Measurements from ENCODE around the gene ZNF530.

Gene ZNF530

GRCh38 chr19:57633832-57634131 is 34.1 kb downstream of the ZNF530 start:
- H3K79me2 ChIP-seq (ENCODE audit: control insufficient read depth, low read length): no peaks in the 10 kb centered on the region
- H3K9me3 ChIP-seq (ENCODE audit: control insufficient read depth, insufficient read depth, low read length): peaks cover 22% of the 10 kb centered on the region
- H3K4me2 ChIP-seq (ENCODE audit: low read length): peak overlapping the region; percentile 84
- TF ChIP-seq CTCF (IDR thresholded peaks at IDR 0.05; ENCODE audit: low read depth, low read length, poor library complexity, severe bottlenecking): no peak
- no peak for TF ChIP-seq EZH2phosphoT487 (IDR thresholded peaks at IDR 0.05; ENCODE audit: borderline replicate concordance, low read length)
- H3K9me2 ChIP-seq (replicated peaks; ENCODE audit: control insufficient read depth, low read length): no peaks in the 10 kb centered on the region
- peak overlapping the region; percentile 83 for H3K4me3 ChIP-seq (ENCODE audit: low read length)
- no peak overlapping the region for H3K27ac ChIP-seq (ENCODE audit: low read depth, low read length)
- H3K36me3 ChIP-seq (ENCODE audit: control insufficient read depth, low read length): no peaks in the 10 kb centered on the region
- H3K27me3 ChIP-seq (ENCODE audit: control insufficient read depth, low read length): no peaks in the 10 kb centered on the region
- H3K4me1 ChIP-seq (ENCODE audit: control insufficient read depth, low read length): peaks cover 6% of the 10 kb centered on the region
- H3F3A ChIP-seq (ENCODE audit: control insufficient read depth, insufficient read depth): no peaks in the 10 kb centered on the region
- H4K20me1 ChIP-seq (ENCODE audit: control insufficient read depth, insufficient read depth, low read depth, low read length): no peaks in the 10 kb centered on the region

GRCh38 chr19:57637379-57637778 is 37.7 kb downstream of the ZNF530 start:
- Histone ChIP-seq H3K4me3 (ENCODE audit: low read length) (no peak overlapping the region), H3K36me3 (ENCODE audit: control insufficient read depth, low read length) (peaks cover 19% of the 10 kb centered on the region), H3K4me2 (ENCODE audit: low read length) (no peak overlapping the region), H3F3A (ENCODE audit: control insufficient read depth, insufficient read depth) (no peaks in the 10 kb centered on the region), H3K9me3 (ENCODE audit: control insufficient read depth, insufficient read depth, low read length) (peaks cover 29% of the 10 kb centered on the region), H3K79me2 (ENCODE audit: control insufficient read depth, low read length) (no peaks in the 10 kb centered on the region), H3K4me1 (ENCODE audit: control insufficient read depth, low read length) (peaks cover 6% of the 10 kb centered on the region), H3K27me3 (ENCODE audit: control insufficient read depth, low read length) (no peaks in the 10 kb centered on the region), H3K27ac (ENCODE audit: low read depth, low read length) (no peak overlapping the region), H3K9me2 (replicated peaks; ENCODE audit: control insufficient read depth, low read length) (no peaks in the 10 kb centered on the region), H4K20me1 (ENCODE audit: control insufficient read depth, insufficient read depth, low read depth, low read length) (no peaks in the 10 kb centered on the region)
- TF ChIP-seq CTCF (IDR thresholded peaks at IDR 0.05; ENCODE audit: low read depth, low read length, poor library complexity, severe bottlenecking) (no peak), EZH2phosphoT487 (IDR thresholded peaks at IDR 0.05; ENCODE audit: borderline replicate concordance, low read length) (no peak)

GRCh38 chr19:57641715-57642234 is 42.1 kb downstream of the ZNF530 start:
- peaks cover 21% of the 10 kb centered on the region for H3K36me3 ChIP-seq (ENCODE audit: control insufficient read depth, low read length)

More at GRCh38 chr19:57641715-57642234, 42.1 kb downstream of the ZNF530 start:
- Histone ChIP-seq H3K9me3 (ENCODE audit: control insufficient read depth, insufficient read depth, low read length) (peaks cover 32% of the 10 kb centered on the region), H3K4me2 (ENCODE audit: low read length) (no peak overlapping the region), H3F3A (ENCODE audit: control insufficient read depth, insufficient read depth) (no peaks in the 10 kb centered on the region), H3K27me3 (ENCODE audit: control insufficient read depth, low read length) (no peaks in the 10 kb centered on the region), H3K27ac (ENCODE audit: low read depth, low read length) (no peak overlapping the region), H3K79me2 (ENCODE audit: control insufficient read depth, low read length) (no peaks in the 10 kb centered on the region), H4K20me1 (ENCODE audit: control insufficient read depth, insufficient read depth, low read depth, low read length) (no peaks in the 10 kb centered on the region), H3K4me1 (ENCODE audit: control insufficient read depth, low read length) (no peaks in the 10 kb centered on the region), H3K4me3 (ENCODE audit: low read length) (no peak overlapping the region), H3K9me2 (replicated peaks; ENCODE audit: control insufficient read depth, low read length) (no peaks in the 10 kb centered on the region)
- no peak for TF ChIP-seq CTCF (IDR thresholded peaks at IDR 0.05; ENCODE audit: low read depth, low read length, poor library complexity, severe bottlenecking)
- TF ChIP-seq EZH2phosphoT487 (IDR thresholded peaks at IDR 0.05; ENCODE audit: borderline replicate concordance, low read length): no peak

Data from DOHH2 (cell line).